Tibial nerve (tissue), 4 donors: Measurements from ENCODE around the gene CDK6. TPM values are rescaled to one million over a fixed set of nuclear protein-coding genes. Genes with fewer than 3 reads are reported as not detected.

Source experiments
- DNase-seq, 2 donors: peaks; one replicate each; pipeline ENCODE4 v3.0.0-alpha.2; 2019; ENCODE audit warnings: low spot score in 2 of 2
- H3K27ac ChIP-seq, 4 donors: fragments of 200-600 bp; sonication (generic) in 3 of 4; one replicate each; pipeline ENCODE4 v1.5.1; 2017 to 2019; ENCODE audit warnings: mild to moderate bottlenecking in 1 of 4
- H3K27me3 ChIP-seq, 2 donors: fragments of 200-600 bp; sonication (generic) in 1 of 2; one replicate each; pipeline versions ENCODE4 v1.5.1 to v1.6.0; 2017 to 2019
- H3K36me3 ChIP-seq, 3 donors: fragments of 200-600 bp; sonication (generic); one replicate each; pipeline ENCODE4 v1.5.1; 2018 to 2019
- H3K4me1 ChIP-seq, 4 donors: fragments of 200-600 bp; sonication (generic) in 3 of 4; one replicate each; pipeline ENCODE4 v1.5.1; 2017 to 2019
- H3K4me3 ChIP-seq, 4 donors: fragments of 200-600 bp; sonication (generic) in 3 of 4; one replicate each; pipeline ENCODE4 v1.5.1; 2017 to 2019; ENCODE audit warnings: mild to moderate bottlenecking in 1 of 4, moderate library complexity in 1 of 4
- H3K9me3 ChIP-seq, 4 donors: fragments of 200-600 bp; sonication (generic) in 3 of 4; one replicate each; pipeline ENCODE4 v1.5.1; 2017 to 2019
- CTCF ChIP-seq, 5 experiments: fragments of 200-600 bp in 3 of 5; fragments of 450-650 bp in 2 of 5; sonication (generic) in 3 of 5; IDR thresholded peaks; one replicate each; pipeline ENCODE4 v1.5.1; 2016 to 2019; ENCODE audit warnings: antibody characterized with exemption in 5 of 5, mild to moderate bottlenecking in 3 of 5, moderate library complexity in 2 of 5
- EP300 ChIP-seq, 2 donors: sonication (generic); formaldehyde crosslinking; IDR thresholded peaks; one replicate each; pipeline ENCODE4 v1.6.1; 2017; ENCODE audit warnings: antibody characterized with exemption in 2 of 2, mild to moderate bottlenecking in 1 of 2
- POLR2A ChIP-seq, 2 donors: fragments of 450-650 bp; IDR thresholded peaks; one replicate each; pipeline ENCODE4 v1.6.1; 2017; ENCODE audit warnings: antibody characterized with exemption in 2 of 2, mild to moderate bottlenecking in 2 of 2, moderate library complexity in 2 of 2
- WGBS, 2 donors: methylation state at CpG; one replicate each; pipeline ENCODE4 v1.1.5; 2018; 5-methylcytosine and 5-hydroxymethylcytosine counted together
- total RNA-seq, 4 donors: library from RNA; depleted of rRNA; stranded (reverse); fragments of >200 nt; gene quantifications; one replicate each; pipeline ENCODE4 v1.1.0, GENCODE V29; 2016

The CDK6 gene
- total RNA-seq, 4 donors from 2014 or later = 14.4 to 45.4 (median 26.6) TPM

- TF ChIP-seq POLR2A (IDR thresholded peaks at IDR 0.05) (no peak), CTCF (IDR thresholded peaks at IDR 0.05) (no peak), EP300 (IDR thresholded peaks at IDR 0.05) (no peak)
- Histone ChIP-seq H3K27ac (no peak overlapping the region), H3K36me3 (peaks cover 6 to 83% (median 17%) of the 10 kb centered on the region in 3 donors), H3K4me3 (no peak overlapping the region), H3K9me3 (no peaks in the 10 kb centered on the region), H3K4me1 (no peaks in the 10 kb centered on the region), H3K27me3 (no peaks in the 10 kb centered on the region)
- WGBS, 2 donors = 91 to 93% methylated on average over 4 of the region's 4 CpGs
- DNase-seq = no peak
Observed at GRCh38 chr7:92569137-92569536, 267.2 kb downstream of the CDK6 start.

GRCh38 chr7:92567460-92567859, 268.9 kb downstream of the CDK6 start:
- H3K4me3 ChIP-seq = no peak overlapping the region
- no peaks in the 10 kb centered on the region for H3K4me1 ChIP-seq
- no peaks in the 10 kb centered on the region for H3K9me3 ChIP-seq
- no peak overlapping the region for H3K27ac ChIP-seq
- H3K27me3 ChIP-seq = no peaks in the 10 kb centered on the region
- H3K36me3 ChIP-seq = peaks cover 6 to 92% (median 12%) of the 10 kb centered on the region in 3 donors
- no peak for DNase-seq
- 86 to 87% methylated on average over 6 of the region's 6 CpGs for WGBS, 2 donors
- TF ChIP-seq EP300 (IDR thresholded peaks at IDR 0.05) = no peak
- TF ChIP-seq POLR2A (IDR thresholded peaks at IDR 0.05) = no peak
- no peak for TF ChIP-seq CTCF (IDR thresholded peaks at IDR 0.05)

GRCh38 chr7:92563345-92563744, 273.0 kb downstream of the CDK6 start:
- Histone ChIP-seq H3K36me3 (peaks cover 0 to 80% (median 5%) of the 10 kb centered on the region in 3 donors), H3K4me1 (no peaks in the 10 kb centered on the region), H3K9me3 (no peaks in the 10 kb centered on the region), H3K27ac (no peak overlapping the region), H3K27me3 (no peaks in the 10 kb centered on the region), H3K4me3 (no peak overlapping the region)
- 87 to 89% methylated on average over 2 of the region's 2 CpGs for WGBS, 2 donors
- TF ChIP-seq EP300 (IDR thresholded peaks at IDR 0.05) (no peak), CTCF (IDR thresholded peaks at IDR 0.05) (no peak), POLR2A (IDR thresholded peaks at IDR 0.05) (no peak)
- no peak for DNase-seq

- Histone ChIP-seq H3K4me1 (no peaks in the 10 kb centered on the region), H3K36me3 (peaks cover 0 to 59% (median 0%) of the 10 kb centered on the region in 3 donors), H3K4me3 (no peak overlapping the region), H3K27ac (no peak overlapping the region), H3K9me3 (no peaks in the 10 kb centered on the region), H3K27me3 (no peaks in the 10 kb centered on the region)
- TF ChIP-seq EP300 (IDR thresholded peaks at IDR 0.05) (no peak), CTCF (IDR thresholded peaks at IDR 0.05) (no peak), POLR2A (IDR thresholded peaks at IDR 0.05) (no peak)
- DNase-seq = no peak
Observed at GRCh38 chr7:92560602-92561001, 275.8 kb downstream of the CDK6 start.

- DNase-seq = no peak
- Histone ChIP-seq H3K4me1 (no peaks in the 10 kb centered on the region), H3K27ac (no peak overlapping the region), H3K36me3 (peaks cover 0 to 33% (median 0%) of the 10 kb centered on the region in 3 donors), H3K27me3 (no peaks in the 10 kb centered on the region), H3K9me3 (no peaks in the 10 kb centered on the region), H3K4me3 (no peak overlapping the region)
- WGBS, 2 donors = 85 to 88% methylated on average over 7 of the region's 7 CpGs
- TF ChIP-seq CTCF (IDR thresholded peaks at IDR 0.05) = no peak
Observed at GRCh38 chr7:92557808-92558362, 278.5 kb downstream of the CDK6 start.
